ENCODE measurements around the gene VPS51.

The VPS51 gene

DNA sequence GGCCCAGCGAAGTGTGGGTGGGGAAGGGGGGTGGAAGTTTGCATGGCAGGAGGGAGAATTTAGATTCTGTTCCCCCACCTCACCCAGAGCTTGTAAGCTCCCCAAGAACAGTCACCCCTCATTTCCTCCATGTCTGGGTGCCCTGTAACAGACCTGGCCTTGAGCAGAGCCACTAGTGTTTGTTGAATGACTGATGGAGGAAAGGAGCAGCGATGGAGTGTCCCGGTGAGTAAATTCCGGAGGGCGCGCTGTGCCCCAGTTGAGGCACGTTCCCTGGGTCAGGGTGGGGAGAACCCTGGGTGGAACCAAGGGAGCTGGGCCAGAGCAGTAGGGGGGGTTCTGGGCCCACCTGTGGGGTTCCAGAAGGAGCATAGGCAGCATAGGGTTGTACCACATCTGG lies 38.5 kb upstream of the VPS51 start:
- no peak for DNase-seq (ENCODE audit: low read depth)
- no peak for TF ChIP-seq CTCF (conservative IDR thresholded peaks at IDR 0.05; ENCODE audit: control insufficient read depth, insufficient read depth, low read depth, low read length)
- H3K4me3 ChIP-seq (ENCODE audit: control insufficient read depth, low read depth, low read length) = no peak overlapping the region

DNA sequence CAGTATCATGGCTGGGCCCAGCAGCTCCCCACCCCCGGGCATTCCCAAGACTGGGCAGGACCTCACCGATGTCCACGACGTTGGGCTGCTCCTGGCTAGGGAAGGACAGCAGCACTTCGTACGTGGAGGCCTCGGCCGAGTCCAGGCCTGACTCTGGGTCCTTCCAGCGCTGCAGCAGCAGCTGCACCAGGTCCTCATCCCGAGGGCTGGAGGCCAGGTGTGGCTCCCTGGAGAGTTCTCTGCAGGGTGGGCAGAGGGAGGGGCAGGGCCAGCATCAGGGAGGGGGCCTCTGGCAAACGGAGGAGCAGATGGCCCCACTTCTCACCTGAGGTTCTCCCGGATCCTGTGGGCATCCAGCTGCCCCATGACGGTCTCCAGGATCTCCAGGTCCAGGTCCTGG lies 38.0 kb upstream of the VPS51 start:
- DNase-seq (ENCODE audit: low read depth) = no peak
- TF ChIP-seq CTCF (conservative IDR thresholded peaks at IDR 0.05; ENCODE audit: control insufficient read depth, insufficient read depth, low read depth, low read length) = no peak
- no peak overlapping the region for H3K4me3 ChIP-seq (ENCODE audit: control insufficient read depth, low read depth, low read length)

- H3K4me3 ChIP-seq (ENCODE audit: control insufficient read depth, low read depth, low read length) = no peak within 1 kb of the TSS
- TF ChIP-seq CTCF (conservative IDR thresholded peaks at IDR 0.05; ENCODE audit: control insufficient read depth, insufficient read depth, low read depth, low read length) = no peak
- no peak for DNase-seq (ENCODE audit: low read depth)
These were observed 37.5 kb upstream of the VPS51 start, which contains the start of gene NAALADL1 for GRCh38 chr11:65058419-65059054. Gene NAALADL1, minus strand, starts transcription at chr11:65058553. Its CDS starts 32 bp downstream, at chr11:65058521.

- H3K4me3 ChIP-seq (ENCODE audit: control insufficient read depth, low read depth, low read length) = no peak overlapping the region
- no peak for TF ChIP-seq CTCF (conservative IDR thresholded peaks at IDR 0.05; ENCODE audit: control insufficient read depth, insufficient read depth, low read depth, low read length)
These were observed 36.5 kb upstream of the VPS51 start for GRCh38 chr11:65059523-65059922.

DNA sequence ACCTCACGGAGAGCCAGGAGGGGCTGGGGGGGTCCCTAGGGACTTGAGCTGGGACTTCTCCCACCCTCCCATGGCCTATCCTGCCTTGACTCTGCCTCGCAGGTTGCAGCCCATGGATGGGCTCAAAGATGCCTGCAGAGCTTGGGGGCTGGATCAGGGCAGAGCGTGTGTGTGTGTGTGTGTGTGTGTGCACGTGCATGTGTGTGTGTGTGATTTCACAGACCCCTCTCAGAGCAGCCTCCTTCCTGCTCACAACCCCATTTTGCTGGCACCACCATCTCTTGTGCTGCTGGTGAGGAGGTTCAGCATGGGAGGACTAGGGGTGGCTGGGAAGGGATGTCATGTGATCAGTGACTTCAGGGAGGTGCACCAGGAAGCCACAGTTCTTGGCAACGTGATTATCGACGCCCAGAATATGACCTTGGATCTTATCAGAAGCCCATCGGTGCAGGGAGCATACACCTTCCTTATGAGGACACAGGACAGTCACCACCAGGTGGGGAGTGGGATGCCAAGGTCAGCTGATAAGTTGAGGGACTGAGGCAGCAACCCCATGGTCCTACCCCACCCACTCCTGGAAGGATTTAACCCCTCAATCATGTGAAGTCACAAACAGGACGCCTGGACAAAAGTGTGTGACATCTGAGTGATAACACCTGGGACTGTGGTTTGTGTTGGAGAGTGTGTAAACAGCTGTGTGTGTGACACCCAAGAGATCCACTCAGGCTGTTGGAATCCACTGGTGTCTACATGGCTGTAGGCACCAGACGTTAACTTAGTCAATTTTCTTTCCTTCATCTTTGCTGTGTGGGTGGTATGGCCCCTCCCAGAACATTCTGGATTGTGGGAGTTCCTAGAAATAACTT lies 35.8 kb upstream of the VPS51 start:
- TF ChIP-seq CTCF (conservative IDR thresholded peaks at IDR 0.05; ENCODE audit: control insufficient read depth, insufficient read depth, low read depth, low read length) = no peak
- DNase-seq (ENCODE audit: low read depth) = no peak
- H3K4me3 ChIP-seq (ENCODE audit: control insufficient read depth, low read depth, low read length) = no peak overlapping the region

More at GRCh38 chr11:65059523-65059922, 36.5 kb upstream of the VPS51 start:
- DNase-seq (ENCODE audit: low read depth) = no peak

DNA sequence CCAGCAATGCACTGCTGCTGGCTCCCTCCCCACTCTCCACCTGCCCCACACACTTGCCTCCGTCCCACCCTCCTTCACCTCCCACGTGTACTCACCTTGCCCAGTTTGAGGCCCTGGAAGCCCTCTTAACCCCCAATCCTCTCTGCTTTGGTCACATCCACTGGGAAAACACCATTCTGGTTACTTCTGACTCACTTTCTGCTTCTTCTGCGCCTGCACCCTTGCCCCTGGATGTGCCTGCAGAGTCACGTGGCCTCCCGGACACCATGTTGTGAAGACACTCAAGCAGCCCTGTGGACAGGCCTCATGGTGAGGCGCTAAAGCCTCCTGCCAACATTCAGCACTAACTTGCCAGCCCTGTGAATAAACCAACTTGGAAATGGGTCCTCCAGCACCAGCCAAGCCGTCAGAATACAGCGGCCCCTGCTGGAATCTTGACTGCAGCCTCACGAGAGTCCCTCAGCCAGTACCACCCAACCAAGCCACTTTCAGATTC lies 35.1 kb upstream of the VPS51 start:
- no peak overlapping the region for H3K4me3 ChIP-seq (ENCODE audit: control insufficient read depth, low read depth, low read length)
- peak; percentile 33 for TF ChIP-seq CTCF (conservative IDR thresholded peaks at IDR 0.05; ENCODE audit: control insufficient read depth, insufficient read depth, low read depth, low read length)
- DNase-seq (ENCODE audit: low read depth) = peak; percentile 38
